AG04449 (cell line): ENCODE measurements around the gene POLR2M.

Experiments
- CTCF ChIA-PET: fragments of 350-600 bp; formaldehyde crosslinking; extraction: SDS; loops from one replicate; lab custom pipeline; 2021; ENCODE audit warnings: antibody characterized with exemption; lab: Yijun Ruan, JAX
- POLR2A ChIA-PET: fragments of 400-600, 350-600 bp; formaldehyde crosslinking; extraction: SDS; loops from one replicate; lab custom pipeline; 2020; ENCODE audit warnings: antibody characterized with exemption, inconsistent platforms; lab: Yijun Ruan, JAX
- DNase-seq: peaks from one replicate; pipeline ENCODE4 v3.0.0-alpha.2; 2010; ENCODE audit warnings: low read depth, low spot score
- H3K4me3 ChIP-seq: 2 replicates; pipeline ENCODE4 v1.5.1; 2011; ENCODE audit warnings: low read depth, mild to moderate bottlenecking, control low read depth, low read length
- CTCF ChIP-seq: IDR thresholded peaks from one replicate; pipeline ENCODE4 v1.5.1; 2011; ENCODE audit warnings: mild to moderate bottlenecking, moderate library complexity, low read length, control low read depth, inconsistent platforms; ENCODE audit not compliant: insufficient read depth; ENCODE audit errors: missing control alignments

POLR2M gene

GRCh38 chr15:57763176-57763964, 56.9 kb downstream of the POLR2M start:
- CTCF ChIA-PET = interaction anchor here (1.4 to 2.0 kb wide), 2 partner anchors 12 to 97 kb away, joined by 6 to 9 read pairs; no protein-coding TSS in a partner anchor
- DNase-seq = no peak
- no peak for TF ChIP-seq CTCF
- H3K4me3 ChIP-seq = no peak overlapping the region
- POLR2A ChIA-PET = no interaction called here
